GM12891 (cell line): Measurements from ENCODE around the gene GPR152.

Source experiments
- DNase-seq: peaks from one replicate; pipeline ENCODE4 v3.0.0; 2011; ENCODE audit warnings: low spot score; ENCODE audit not compliant: insufficient read length
- FAIRE-seq: peaks from 2 replicates; lab custom pipeline; 2011; peaks lifted over from hg19 to GRCh38; lab: Jason Lieb, UNC
- PAX5 ChIP-seq: IDR thresholded peaks from 2 replicates; pipeline ENCODE4 v1.6.1; 2011; ENCODE audit warnings: low read length, moderate library complexity, mild to moderate bottlenecking; ENCODE audit not compliant: insufficient read depth, severe bottlenecking
- POLR2A ChIP-seq: IDR thresholded peaks from 2 replicates; pipeline ENCODE4 v1.6.1; 2011; ENCODE audit warnings: low read depth, low read length, control low read depth
- POLR2AphosphoS5 ChIP-seq: IDR thresholded peaks from 2 replicates; pipeline ENCODE4 v1.6.1; 2011; ENCODE audit warnings: low read depth, low read length, control low read depth
- POU2F2 ChIP-seq: IDR thresholded peaks from 2 replicates; pipeline ENCODE4 v1.6.1; 2011; ENCODE audit warnings: low read depth, mild to moderate bottlenecking, control low read depth, low read length, moderate library complexity
- SPI1 ChIP-seq: IDR thresholded peaks from 2 replicates; pipeline ENCODE4 v1.6.1; 2011; ENCODE audit warnings: low read depth, low read length, control low read depth
- TAF1 ChIP-seq: IDR thresholded peaks from 2 replicates; pipeline ENCODE4 v1.6.1; 2011; ENCODE audit warnings: low read depth, low read length, control low read depth

GPR152 gene

DNA sequence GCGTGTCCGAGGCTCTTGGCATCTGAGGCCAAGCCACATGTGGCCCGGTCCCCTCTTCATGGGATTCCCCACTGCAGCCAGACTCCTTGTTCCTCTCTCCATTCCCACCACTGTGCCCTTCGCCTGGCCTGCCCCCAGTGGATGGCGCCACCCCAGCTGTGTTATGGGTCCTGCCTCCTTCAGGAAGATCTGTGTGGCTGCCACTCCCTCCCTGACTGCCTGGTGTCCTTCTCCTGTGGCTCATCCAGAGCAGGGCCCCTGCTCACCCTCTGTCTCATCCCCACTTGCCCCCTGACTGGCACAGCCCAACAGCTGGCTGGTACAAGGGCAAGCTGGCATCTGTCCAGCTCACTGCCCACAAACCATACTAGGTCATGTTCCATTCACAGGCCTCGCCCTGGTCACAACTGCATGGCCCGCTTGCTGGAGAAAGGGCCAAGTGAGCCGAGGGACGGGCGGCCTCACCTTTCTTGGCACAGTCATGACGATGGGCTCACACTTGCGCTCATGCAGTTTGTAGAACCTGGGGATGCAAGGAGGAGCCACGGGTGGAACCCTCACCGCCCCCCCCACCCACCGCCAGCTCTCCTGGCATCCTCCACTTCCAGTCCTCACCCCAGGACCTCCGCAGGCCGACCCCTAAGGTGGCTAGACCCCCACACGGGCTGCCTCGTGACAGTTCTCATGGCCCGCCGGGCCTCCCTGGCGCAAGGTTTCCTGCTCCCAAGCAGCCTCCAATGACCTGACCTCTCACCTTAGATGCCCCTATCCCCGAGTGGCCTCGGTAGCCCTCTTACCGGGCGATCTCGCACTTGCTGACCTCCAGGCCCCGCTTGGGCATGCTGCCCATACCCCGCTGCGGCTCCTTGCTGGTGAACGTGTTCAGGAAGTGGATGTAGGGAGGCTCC lies 13.0 kb downstream of the GPR152 start:
- no peak for DNase-seq
- peak; percentile 93 for FAIRE-seq
- TF ChIP-seq POLR2AphosphoS5 (no peak), SPI1 (no peak), POLR2A (no peak), PAX5 (no peak), POU2F2 (no peak), TAF1 (no peak)

DNA sequence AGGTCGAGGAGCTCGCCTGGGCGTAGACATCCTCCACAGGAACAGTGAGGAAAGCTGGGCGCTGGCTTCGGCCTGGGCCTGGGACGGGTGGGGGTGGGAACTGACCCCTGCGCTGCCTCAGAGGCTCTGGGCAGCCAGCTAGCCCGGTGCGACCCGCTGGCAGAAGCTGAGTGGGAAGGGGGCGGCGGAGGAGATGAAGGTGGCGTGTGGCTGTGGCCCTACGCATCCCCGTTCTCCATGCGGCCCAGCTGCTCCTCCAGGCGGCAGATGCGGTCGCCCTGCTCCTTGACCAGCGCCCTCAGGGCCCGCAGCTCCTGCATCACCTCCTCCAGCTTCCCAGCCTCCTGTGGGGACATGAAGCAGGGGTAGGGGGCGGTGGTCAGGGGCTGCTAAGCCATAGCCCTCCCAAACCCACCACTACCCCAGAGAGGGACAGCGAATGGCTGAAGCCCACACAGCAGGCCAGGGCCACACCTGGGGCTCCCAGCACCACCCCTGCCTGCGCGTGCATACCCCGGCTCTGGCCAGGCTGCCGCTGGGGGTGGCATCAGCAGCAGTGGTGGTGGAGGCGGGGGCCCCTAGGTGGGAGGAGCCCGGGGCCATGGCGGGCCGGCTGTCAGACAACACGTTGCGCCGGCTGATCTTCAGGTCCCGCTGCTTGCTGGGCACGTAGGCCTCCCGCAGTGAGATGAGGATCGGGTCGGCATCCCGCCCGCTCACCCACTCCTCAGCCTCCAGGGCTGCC lies 14.2 kb downstream of the GPR152 start:
- no peak for FAIRE-seq
- peak; percentile 66 for DNase-seq
- TF ChIP-seq POLR2AphosphoS5 = peak; percentile 21; the same call in 1 of the 2 replicates
- TF ChIP-seq POLR2A = no peak
- 0 out of 2 replicates have a peak, but pooled peaks have one; percentile 21 for TF ChIP-seq POU2F2

DNA sequence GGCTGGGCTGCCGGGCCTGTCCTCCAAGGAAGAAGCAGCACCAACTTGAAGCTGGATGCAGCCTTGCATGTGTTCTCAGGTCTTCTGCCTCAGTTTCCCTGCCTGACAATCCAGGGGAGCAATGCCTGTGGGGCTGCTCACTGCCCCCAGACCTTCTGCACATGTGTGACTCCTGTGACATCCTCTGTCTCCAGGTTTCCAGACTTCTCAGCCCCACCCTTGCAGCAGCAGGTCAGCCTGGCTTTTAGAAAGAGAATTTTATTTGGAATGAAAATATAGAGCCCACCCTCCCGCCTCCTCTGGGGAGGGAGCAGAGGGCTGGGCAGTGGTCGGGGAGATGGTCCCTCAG lies 14.7 kb downstream of the GPR152 start:
- no peak for TF ChIP-seq SPI1
- no peak for TF ChIP-seq POLR2A
- no peak for TF ChIP-seq PAX5
- no peak for TF ChIP-seq POU2F2
- no peak for TF ChIP-seq POLR2AphosphoS5
- no peak for TF ChIP-seq TAF1

GRCh38 chr11:67437082-67437808 lies 15.3 kb downstream of the GPR152 start, which contains the start of gene PTPRCAP:
Gene PTPRCAP, minus strand, starts transcription at chr11:67437682. Its CDS starts 63 bp downstream, at chr11:67437619.
- DNase-seq (peak; percentile 84), FAIRE-seq (no peak)
- TF ChIP-seq POLR2AphosphoS5 (peak; percentile 96), TAF1 (peak; percentile 95), PAX5 (no peak), POLR2A (peak; percentile 94), POU2F2 (peak; percentile 58; the same call in 1 of the 2 replicates), SPI1 (peak; percentile 45)

More for the DNA sequence above, 14.7 kb downstream of the GPR152 start:
- DNase-seq = no peak
- no peak for FAIRE-seq

- TF ChIP-seq TAF1 (0 out of 2 replicates have a peak, but pooled peaks have one; percentile 13), SPI1 (no peak), POU2F2 (peak; percentile 94), PAX5 (no peak), POLR2A (peak; percentile 73), POLR2AphosphoS5 (no peak; the same call in 1 of the 2 replicates)
- FAIRE-seq (peak; percentile 98), DNase-seq (peak; percentile 89)
Observed at GRCh38 chr11:67436459-67437081, 16.0 kb downstream of the GPR152 start.

DNA sequence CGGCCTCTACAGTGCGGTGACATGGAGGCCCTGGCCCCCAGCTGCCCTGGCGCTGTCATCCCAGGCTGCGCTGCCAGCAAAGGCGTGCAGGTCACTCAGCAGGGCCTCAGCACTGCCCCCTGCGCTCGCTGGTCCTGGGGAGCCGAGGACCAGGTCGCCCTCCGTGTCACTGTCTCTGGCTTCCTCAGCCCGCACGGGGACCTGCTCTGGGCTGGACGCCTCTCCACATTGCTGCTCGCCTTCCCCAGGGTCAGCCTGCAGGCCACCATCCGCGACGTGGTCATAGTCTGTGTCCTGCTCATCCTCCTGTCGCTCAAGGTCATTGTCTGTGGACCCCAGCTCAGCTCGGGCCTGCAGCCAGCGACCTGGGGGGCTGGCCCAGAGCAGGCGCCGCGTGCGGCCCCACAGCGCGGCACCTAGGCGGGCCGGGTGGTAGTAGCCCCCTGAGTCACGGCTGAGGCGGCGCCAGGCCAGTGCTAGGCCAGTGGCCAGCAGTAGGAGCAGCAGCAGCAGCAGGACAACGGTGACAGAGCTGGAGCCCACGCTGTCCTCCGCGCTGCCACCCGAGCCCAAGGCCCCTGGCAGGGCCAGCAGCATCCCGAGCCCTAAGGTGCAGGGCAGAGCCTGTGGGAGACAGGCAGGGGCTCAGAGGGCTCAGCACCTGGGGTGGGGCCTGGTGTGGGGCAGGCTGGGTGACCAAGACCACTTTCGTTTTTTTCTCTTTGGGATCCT lies 16.6 kb downstream of the GPR152 start:
- peak; percentile 13 for TF ChIP-seq POLR2A
- peak; percentile 69; the same call in 1 of the 2 replicates for TF ChIP-seq POLR2AphosphoS5
- no peak for TF ChIP-seq POU2F2
- peak; percentile 10; the same call in 1 of the 2 replicates for TF ChIP-seq TAF1
- no peak for TF ChIP-seq SPI1
- no peak for TF ChIP-seq PAX5
- no peak for DNase-seq
- peak; percentile 54 for FAIRE-seq

DNA sequence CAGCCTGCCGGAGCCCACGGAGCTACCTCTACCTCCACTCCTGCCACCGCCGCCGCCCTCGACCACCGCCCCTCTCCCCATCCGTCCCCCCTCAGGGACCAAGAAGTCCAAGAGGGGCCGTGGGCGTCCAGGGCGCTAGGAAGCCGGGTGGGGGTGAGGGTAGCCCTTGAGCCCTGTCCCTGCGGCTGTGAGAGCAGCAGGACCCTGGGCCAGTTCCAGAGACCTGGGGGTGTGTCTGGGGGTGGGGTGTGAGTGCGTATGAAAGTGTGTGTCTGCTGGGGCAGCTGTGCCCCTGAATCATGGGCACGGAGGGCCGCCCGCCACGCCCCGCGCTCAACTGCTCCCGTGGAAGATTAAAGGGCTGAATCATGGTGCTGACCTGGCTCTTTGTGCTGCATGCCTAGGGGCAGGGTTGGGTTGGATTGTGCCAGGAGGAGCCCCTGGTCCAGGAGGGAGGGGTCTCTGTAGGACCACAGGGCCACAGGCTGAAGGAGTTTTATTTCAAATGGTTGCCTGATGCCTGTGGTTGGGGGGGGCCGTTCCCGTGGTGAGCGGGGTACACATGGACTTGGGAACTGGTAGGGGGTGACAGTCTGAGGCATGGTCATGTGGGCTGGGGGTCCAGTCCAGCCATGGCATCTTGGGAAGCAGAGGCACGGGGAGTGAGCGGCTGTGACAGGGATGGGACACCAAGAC lies 17.4 kb downstream of the GPR152 start:
- no peak for TF ChIP-seq TAF1
- no peak for TF ChIP-seq PAX5
- no peak for TF ChIP-seq SPI1
- no peak for TF ChIP-seq POU2F2
- TF ChIP-seq POLR2AphosphoS5 = no peak; the same call in 1 of the 2 replicates
- no peak for TF ChIP-seq POLR2A
- DNase-seq = no peak
- peak; percentile 57 for FAIRE-seq
